Osteocyte (in vitro differentiated cells): ENCODE results near the gene MPZL2. TPM values are rescaled to one million over a fixed set of nuclear protein-coding genes. Genes with fewer than 3 reads are reported as not detected.

ENCODE experiments used
- DNase-seq: peaks from one replicate; pipeline ENCODE4 v3.0.0; 2021; ENCODE audit warnings: mixed read lengths; ENCODE audit not compliant: unreplicated experiment; ENCODE audit errors: extremely low spot score
- H3K27ac Mint-ChIP-seq: one replicate; pipeline ENCODE4 v1.8.0; 2021; ENCODE audit warnings: mild to moderate bottlenecking, mixed read lengths; ENCODE audit not compliant: unreplicated experiment
- H3K27me3 Mint-ChIP-seq: one replicate; pipeline ENCODE4 v1.8.0; 2021; ENCODE audit warnings: mixed read lengths; ENCODE audit not compliant: unreplicated experiment
- H3K36me3 Mint-ChIP-seq: one replicate; pipeline ENCODE4 v1.8.0; 2021; ENCODE audit warnings: mixed read lengths; ENCODE audit not compliant: unreplicated experiment
- H3K4me1 Mint-ChIP-seq: one replicate; pipeline ENCODE4 v1.8.0; 2021; ENCODE audit warnings: mixed read lengths; ENCODE audit not compliant: unreplicated experiment
- H3K4me3 Mint-ChIP-seq: one replicate; pipeline ENCODE4 v1.8.0; 2021; ENCODE audit warnings: mild to moderate bottlenecking, moderate library complexity, mixed read lengths; ENCODE audit not compliant: unreplicated experiment
- H3K9me3 Mint-ChIP-seq: one replicate; pipeline ENCODE4 v1.8.0; 2021; ENCODE audit warnings: mixed read lengths; ENCODE audit not compliant: unreplicated experiment
- CTCF ChIP-seq: fragments of 200-600 bp; sonication (generic); IDR thresholded peaks from 2 replicates; pipeline ENCODE4 v1.5.0; 2021; ENCODE audit warnings: antibody characterized with exemption, mild to moderate bottlenecking, moderate library complexity
- total RNA-seq: library from RNA; stranded (reverse); gene quantifications from 2 replicates; pipeline ENCODE4 v1.2.1, GENCODE V29; 2021

Gene MPZL2
- total RNA-seq, 1 donor from 2014 or later, result not detected

GRCh38 chr11:118243993-118244762 lies 19.9 kb downstream of the MPZL2 start:
- H3K27me3 Mint-ChIP-seq, result peaks cover 52% of the 10 kb centered on the region

GRCh38 chr11:118243161-118243560 lies 20.9 kb downstream of the MPZL2 start:
- no peak for TF ChIP-seq CTCF
- H3K36me3 Mint-ChIP-seq, result no peaks in the 10 kb centered on the region
- H3K27me3 Mint-ChIP-seq, result peaks cover 58% of the 10 kb centered on the region
- no peaks in the 10 kb centered on the region for H3K4me1 Mint-ChIP-seq
- no peak overlapping the region for H3K27ac Mint-ChIP-seq
- H3K4me3 Mint-ChIP-seq, result no peak overlapping the region
- H3K9me3 Mint-ChIP-seq, result no peaks in the 10 kb centered on the region
- no peak for DNase-seq

More at GRCh38 chr11:118243993-118244762, 19.9 kb downstream of the MPZL2 start:
- TF ChIP-seq CTCF, result no peak
- H3K36me3 Mint-ChIP-seq, result no peaks in the 10 kb centered on the region
- DNase-seq, result no peak
- H3K9me3 Mint-ChIP-seq, result no peaks in the 10 kb centered on the region
- H3K4me1 Mint-ChIP-seq, result no peaks in the 10 kb centered on the region
- H3K27ac Mint-ChIP-seq, result no peak overlapping the region
- H3K4me3 Mint-ChIP-seq, result no peak overlapping the region

GRCh38 chr11:118241764-118242098 lies 22.4 kb downstream of the MPZL2 start:
- no peaks in the 10 kb centered on the region for H3K36me3 Mint-ChIP-seq
- no peaks in the 10 kb centered on the region for H3K9me3 Mint-ChIP-seq
- DNase-seq, result no peak
- peaks cover 47% of the 10 kb centered on the region for H3K27me3 Mint-ChIP-seq
- H3K4me1 Mint-ChIP-seq, result no peaks in the 10 kb centered on the region
- H3K4me3 Mint-ChIP-seq, result no peak overlapping the region
- H3K27ac Mint-ChIP-seq, result no peak overlapping the region
- no peak for TF ChIP-seq CTCF

- Mint-ChIP-seq H3K4me3 (no peak overlapping the region), H3K9me3 (no peaks in the 10 kb centered on the region), H3K27ac (no peak overlapping the region), H3K27me3 (peaks cover 50% of the 10 kb centered on the region), H3K4me1 (no peaks in the 10 kb centered on the region), H3K36me3 (no peaks in the 10 kb centered on the region)
- DNase-seq, result no peak
- TF ChIP-seq CTCF, result no peak
Observed at GRCh38 chr11:118240999-118241763, 22.9 kb downstream of the MPZL2 start.

- no peak for DNase-seq
- Mint-ChIP-seq H3K36me3 (no peaks in the 10 kb centered on the region), H3K9me3 (no peaks in the 10 kb centered on the region), H3K4me3 (no peak overlapping the region), H3K4me1 (no peaks in the 10 kb centered on the region), H3K27ac (no peak overlapping the region), H3K27me3 (peaks cover 55% of the 10 kb centered on the region)
- no peak for TF ChIP-seq CTCF
Observed at GRCh38 chr11:118239509-118240205, 24.4 kb downstream of the MPZL2 start.
